HL-60 (cell line): Measurements from ENCODE around the gene ZNF318.

Experiments used
- CTCF ChIP-seq: IDR thresholded peaks from one replicate; pipeline ENCODE4 v1.5.1; 2011; ENCODE audit warnings: low read length, control low read depth, inconsistent platforms; ENCODE audit not compliant: insufficient read depth
- POLR2AphosphoS5 ChIP-seq: IDR thresholded peaks from 2 replicates; pipeline ENCODE4 v1.6.1; 2012; ENCODE audit warnings: low read depth

GRCh38 chr6:43401730-43402129 lies 32.3 kb upstream of the ZNF318 start:
- no peak for TF ChIP-seq CTCF
- TF ChIP-seq POLR2AphosphoS5 = no peak
